ENCODE measurements around the gene REV1. TPM values are rescaled to one million over a fixed set of nuclear protein-coding genes. Genes with fewer than 3 reads are reported as not detected.

REV1 gene
- total RNA-seq, 1 experiment from 2014 or later: 34.3 TPM

DNA sequence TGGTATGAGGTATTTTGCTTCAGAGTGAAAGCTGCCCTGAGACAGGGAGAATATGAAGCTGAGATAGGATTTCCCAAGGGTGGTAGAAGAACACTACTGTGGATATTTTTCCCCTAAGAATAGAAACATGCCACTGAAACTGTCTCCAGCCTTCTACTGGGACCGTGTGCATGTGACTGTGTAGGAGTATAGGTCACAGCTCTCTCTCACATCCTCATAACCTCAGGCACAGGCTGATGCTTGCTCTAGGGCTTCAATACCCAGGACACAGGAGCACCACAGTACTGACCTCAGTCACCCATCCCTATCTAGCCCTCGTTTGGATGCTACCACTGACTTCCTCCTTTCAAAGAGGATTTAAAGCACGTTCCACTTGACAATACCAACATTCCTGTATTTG is 67.2 kb downstream of the REV1 start:
- no peak for ATAC-seq
- intact Hi-C loops (cut with micrococcal nuclease): no loop called here
- no peak overlapping the region for H2AFZ ChIP-seq (ENCODE audit: low read depth, low read length, poor library complexity, severe bottlenecking)
- H3K27ac ChIP-seq (ENCODE audit: low read depth, low read length): no peak overlapping the region
- ChIA-PET POLR2A (no interaction called here), CTCF (no interaction called here), RAD21 (ENCODE audit: low non-redundant PET in 1 of 2, low total read pairs in 2 of 2, uncharacterized antibody in 2 of 2, unreplicated experiment in 2 of 2) (no interaction called here)
- no TSS peak for BruUV-seq (replicated peaks)
- TF ChIP-seq, protein P1, sequence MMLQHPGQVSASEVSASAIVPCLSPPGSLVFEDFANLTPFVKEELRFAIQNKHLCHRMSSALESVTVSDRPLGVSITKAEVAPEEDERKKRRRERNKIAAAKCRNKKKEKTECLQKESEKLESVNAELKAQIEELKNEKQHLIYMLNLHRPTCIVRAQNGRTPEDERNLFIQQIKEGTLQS (IDR thresholded peaks at IDR 0.05): no peak
- TF ChIP-seq YY1 (IDR thresholded peaks at IDR 0.05; ENCODE audit: extremely low read depth, insufficient replicate concordance, low read depth, low read length) (no peak), ELF1 (IDR thresholded peaks at IDR 0.05; ENCODE audit: borderline replicate concordance, low read depth) (no peak), EGR1 (IDR thresholded peaks at IDR 0.05; ENCODE audit: low read depth) (no peak), CBX3 (IDR thresholded peaks at IDR 0.05; ENCODE audit: low read depth) (no peak)
- H3K4me1 ChIP-seq (ENCODE audit: control insufficient read depth in 1 of 2, insufficient read depth in 2 of 2, low read length in 2 of 2): no peaks in the 10 kb centered on the region
- no peak overlapping the region for H3K4me2 ChIP-seq (ENCODE audit: low read length)
- H3K36me3 ChIP-seq (ENCODE audit: control insufficient read depth in 1 of 2, insufficient read depth in 2 of 2, low read length in 2 of 2): peaks cover 13 to 29% of the 10 kb centered on the region in 2 experiments
- no peak overlapping the region for H3K9ac ChIP-seq (ENCODE audit: low read length)
- H3K9me3 ChIP-seq (ENCODE audit: control insufficient read depth in 1 of 2, insufficient read depth in 1 of 2, low read depth in 1 of 2, low read length in 2 of 2): no peaks in the 10 kb centered on the region
- DNase-seq (ENCODE audit: low read depth, low spot score): no peak
- no peaks in the 10 kb centered on the region; the same call in 1 of the 2 replicates for H4K20me1 ChIP-seq (ENCODE audit: insufficient read depth)
- H3K27me3 ChIP-seq (ENCODE audit: insufficient read depth, low read length): no peaks in the 10 kb centered on the region
- H3K79me2 ChIP-seq (ENCODE audit: insufficient read depth, low read length): peaks cover 4% of the 10 kb centered on the region; the same call in 1 of the 2 replicates
- H3K9me2 ChIP-seq (ENCODE audit: insufficient read depth): no peaks in the 10 kb centered on the region
- no peak overlapping the region for H3K4me3 ChIP-seq (replicated peaks in 1 of 2; ENCODE audit: low read depth in 1 of 2, low read length in 2 of 2)

DNA sequence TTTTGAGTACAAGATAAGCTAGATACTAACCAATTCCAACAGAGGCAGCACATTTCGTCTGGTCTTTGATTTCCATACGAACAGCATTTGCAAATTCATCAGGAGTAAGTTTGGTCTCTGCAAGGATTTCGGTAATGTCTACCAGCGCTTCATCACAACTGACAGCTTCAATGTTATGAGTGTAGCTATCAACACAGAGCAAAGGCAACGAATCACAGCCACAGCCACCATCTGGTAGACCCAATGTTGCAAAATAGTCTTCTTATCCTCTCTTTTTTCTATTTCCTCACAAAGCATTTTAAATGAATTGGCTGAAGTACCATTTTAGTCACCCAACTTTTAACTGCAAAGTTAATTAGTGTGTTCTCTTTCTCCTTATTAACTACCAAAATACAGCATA is 68.3 kb downstream of the REV1 start:
- ATAC-seq (no peak), DNase-seq (ENCODE audit: low read depth, low spot score) (no peak)
- peaks cover 2% of the 10 kb centered on the region; the same call in 1 of the 2 replicates for H3K79me2 ChIP-seq (ENCODE audit: insufficient read depth, low read length)
- no TSS peak for BruUV-seq (replicated peaks)
- no peaks in the 10 kb centered on the region for H3K9me2 ChIP-seq (ENCODE audit: insufficient read depth)
- intact Hi-C loops (cut with micrococcal nuclease): no loop called here
- H2AFZ ChIP-seq (ENCODE audit: low read depth, low read length, poor library complexity, severe bottlenecking): no peak overlapping the region
- POLR2A ChIA-PET: no interaction called here
- H4K20me1 ChIP-seq (ENCODE audit: insufficient read depth): no peaks in the 10 kb centered on the region; the same call in 1 of the 2 replicates
- H3K27me3 ChIP-seq (ENCODE audit: insufficient read depth, low read length): no peaks in the 10 kb centered on the region
- H3K9me3 ChIP-seq (ENCODE audit: control insufficient read depth in 1 of 2, insufficient read depth in 1 of 2, low read depth in 1 of 2, low read length in 2 of 2): no peaks in the 10 kb centered on the region
- CTCF ChIA-PET: no interaction called here
- peaks cover 13 to 29% of the 10 kb centered on the region in 2 experiments for H3K36me3 ChIP-seq (ENCODE audit: control insufficient read depth in 1 of 2, insufficient read depth in 2 of 2, low read length in 2 of 2)
- H3K27ac ChIP-seq (ENCODE audit: low read depth, low read length): no peak overlapping the region
- H3K4me1 ChIP-seq (ENCODE audit: control insufficient read depth in 1 of 2, insufficient read depth in 2 of 2, low read length in 2 of 2): no peaks in the 10 kb centered on the region
- H3K4me3 ChIP-seq (replicated peaks in 1 of 2; ENCODE audit: low read depth in 1 of 2, low read length in 2 of 2): no peak overlapping the region
- H3K9ac ChIP-seq (ENCODE audit: low read length): no peak overlapping the region
- RAD21 ChIA-PET (ENCODE audit: low non-redundant PET in 1 of 2, low total read pairs in 2 of 2, uncharacterized antibody in 2 of 2, unreplicated experiment in 2 of 2): no interaction called here
- H3K4me2 ChIP-seq (ENCODE audit: low read length): no peak overlapping the region
- TF ChIP-seq CEBPB (IDR thresholded peaks at IDR 0.05; ENCODE audit: low read depth): no peak
- no peak for TF ChIP-seq POLR2A (IDR thresholded peaks at IDR 0.05; ENCODE audit: borderline replicate concordance, extremely low read depth, insufficient read depth, insufficient read length)
- TF ChIP-seq YY1 (IDR thresholded peaks at IDR 0.05; ENCODE audit: extremely low read depth, insufficient replicate concordance, low read depth, low read length): no peak
- TF ChIP-seq CBX3 (IDR thresholded peaks at IDR 0.05; ENCODE audit: low read depth): no peak
- TF ChIP-seq POLR2AphosphoS5 (IDR thresholded peaks at IDR 0.05; ENCODE audit: low read depth, low read length): no peak
- no peak for TF ChIP-seq EZH2phosphoT487 (IDR thresholded peaks at IDR 0.05; ENCODE audit: borderline replicate concordance)
- TF ChIP-seq ZNF274 (IDR thresholded peaks at IDR 0.05; ENCODE audit: low read depth, low read length): no peak
- TF ChIP-seq, protein P2, sequence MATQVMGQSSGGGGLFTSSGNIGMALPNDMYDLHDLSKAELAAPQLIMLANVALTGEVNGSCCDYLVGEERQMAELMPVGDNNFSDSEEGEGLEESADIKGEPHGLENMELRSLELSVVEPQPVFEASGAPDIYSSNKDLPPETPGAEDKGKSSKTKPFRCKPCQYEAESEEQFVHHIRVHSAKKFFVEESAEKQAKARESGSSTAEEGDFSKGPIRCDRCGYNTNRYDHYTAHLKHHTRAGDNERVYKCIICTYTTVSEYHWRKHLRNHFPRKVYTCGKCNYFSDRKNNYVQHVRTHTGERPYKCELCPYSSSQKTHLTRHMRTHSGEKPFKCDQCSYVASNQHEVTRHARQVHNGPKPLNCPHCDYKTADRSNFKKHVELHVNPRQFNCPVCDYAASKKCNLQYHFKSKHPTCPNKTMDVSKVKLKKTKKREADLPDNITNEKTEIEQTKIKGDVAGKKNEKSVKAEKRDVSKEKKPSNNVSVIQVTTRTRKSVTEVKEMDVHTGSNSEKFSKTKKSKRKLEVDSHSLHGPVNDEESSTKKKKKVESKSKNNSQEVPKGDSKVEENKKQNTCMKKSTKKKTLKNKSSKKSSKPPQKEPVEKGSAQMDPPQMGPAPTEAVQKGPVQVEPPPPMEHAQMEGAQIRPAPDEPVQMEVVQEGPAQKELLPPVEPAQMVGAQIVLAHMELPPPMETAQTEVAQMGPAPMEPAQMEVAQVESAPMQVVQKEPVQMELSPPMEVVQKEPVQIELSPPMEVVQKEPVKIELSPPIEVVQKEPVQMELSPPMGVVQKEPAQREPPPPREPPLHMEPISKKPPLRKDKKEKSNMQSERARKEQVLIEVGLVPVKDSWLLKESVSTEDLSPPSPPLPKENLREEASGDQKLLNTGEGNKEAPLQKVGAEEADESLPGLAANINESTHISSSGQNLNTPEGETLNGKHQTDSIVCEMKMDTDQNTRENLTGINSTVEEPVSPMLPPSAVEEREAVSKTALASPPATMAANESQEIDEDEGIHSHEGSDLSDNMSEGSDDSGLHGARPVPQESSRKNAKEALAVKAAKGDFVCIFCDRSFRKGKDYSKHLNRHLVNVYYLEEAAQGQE (IDR thresholded peaks at IDR 0.05; ENCODE audit: low read depth): no peak
- TF ChIP-seq, protein P3, sequence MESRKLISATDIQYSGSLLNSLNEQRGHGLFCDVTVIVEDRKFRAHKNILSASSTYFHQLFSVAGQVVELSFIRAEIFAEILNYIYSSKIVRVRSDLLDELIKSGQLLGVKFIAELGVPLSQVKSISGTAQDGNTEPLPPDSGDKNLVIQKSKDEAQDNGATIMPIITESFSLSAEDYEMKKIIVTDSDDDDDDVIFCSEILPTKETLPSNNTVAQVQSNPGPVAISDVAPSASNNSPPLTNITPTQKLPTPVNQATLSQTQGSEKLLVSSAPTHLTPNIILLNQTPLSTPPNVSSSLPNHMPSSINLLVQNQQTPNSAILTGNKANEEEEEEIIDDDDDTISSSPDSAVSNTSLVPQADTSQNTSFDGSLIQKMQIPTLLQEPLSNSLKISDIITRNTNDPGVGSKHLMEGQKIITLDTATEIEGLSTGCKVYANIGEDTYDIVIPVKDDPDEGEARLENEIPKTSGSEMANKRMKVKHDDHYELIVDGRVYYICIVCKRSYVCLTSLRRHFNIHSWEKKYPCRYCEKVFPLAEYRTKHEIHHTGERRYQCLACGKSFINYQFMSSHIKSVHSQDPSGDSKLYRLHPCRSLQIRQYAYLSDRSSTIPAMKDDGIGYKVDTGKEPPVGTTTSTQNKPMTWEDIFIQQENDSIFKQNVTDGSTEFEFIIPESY (IDR thresholded peaks at IDR 0.05; ENCODE audit: extremely low read depth, insufficient replicate concordance, low read length): no peak
- TF ChIP-seq EZH2 (IDR thresholded peaks at IDR 0.05): no peak
- TF ChIP-seq, protein P1 (IDR thresholded peaks at IDR 0.05): no peak
- TF ChIP-seq TCF7L2 (IDR thresholded peaks at IDR 0.05; ENCODE audit: borderline replicate concordance, extremely low read depth, insufficient read depth, insufficient read length): no peak
- TF ChIP-seq EGR1 (IDR thresholded peaks at IDR 0.05; ENCODE audit: low read depth): no peak
